ENCODE measurements around the gene BCL2L2.
"Not testable (repeated sequence)": the region's sequence is repeated elsewhere in the genome, so short reads cannot be mapped to it uniquely, and the experiment has no call there.

The BCL2L2 gene

GRCh38 chr14:23324455-23324846 is 17.8 kb downstream of the BCL2L2 start:
- DNase-seq (ENCODE audit: low read depth in 2 of 2): no peak

- no peak for DNase-seq (ENCODE audit: low read depth in 2 of 2)
Measured at GRCh38 chr14:23324993-23325392, 18.4 kb downstream of the BCL2L2 start.

- not testable (repeated sequence) for DNase-seq (ENCODE audit: low read depth in 2 of 2)
Measured at GRCh38 chr14:23325746-23326145, 19.1 kb downstream of the BCL2L2 start.

- DNase-seq (ENCODE audit: low read depth in 2 of 2): no peak
Measured at GRCh38 chr14:23326491-23327332, 20.1 kb downstream of the BCL2L2 start.

GRCh38 chr14:23327947-23328744 is 21.5 kb downstream of the BCL2L2 start:
- DNase-seq (ENCODE audit: low read depth in 2 of 2): peak; percentile 49 to 61

GRCh38 chr14:23335623-23336022 is 29.0 kb downstream of the BCL2L2 start:
- no peak for DNase-seq (ENCODE audit: low read depth in 2 of 2)

- DNase-seq (ENCODE audit: low read depth in 2 of 2): no peak
Measured at GRCh38 chr14:23339506-23340268, 33.1 kb downstream of the BCL2L2 start.

- no peak for DNase-seq (ENCODE audit: low read depth in 2 of 2)
Measured at GRCh38 chr14:23344481-23344880, 37.8 kb downstream of the BCL2L2 start.

- DNase-seq (ENCODE audit: low read depth in 2 of 2): no peak
Measured at GRCh38 chr14:23345987-23346692, 39.5 kb downstream of the BCL2L2 start.

- DNase-seq (ENCODE audit: low read depth in 2 of 2): no peak
Measured at GRCh38 chr14:23346693-23347405, 40.2 kb downstream of the BCL2L2 start.

GRCh38 chr14:23347406-23348296 is 41.0 kb downstream of the BCL2L2 start:
- no peak for DNase-seq (ENCODE audit: low read depth in 2 of 2)

- no peak for DNase-seq (ENCODE audit: low read depth in 2 of 2)
Measured at GRCh38 chr14:23348297-23348655, 41.6 kb downstream of the BCL2L2 start.

GRCh38 chr14:23349156-23349845 is 42.7 kb downstream of the BCL2L2 start:
- no peak for DNase-seq (ENCODE audit: low read depth in 2 of 2)

- no peak for DNase-seq (ENCODE audit: low read depth in 2 of 2)
Measured at GRCh38 chr14:23351681-23352505, 45.3 kb downstream of the BCL2L2 start.

GRCh38 chr14:23352506-23353432 is 46.1 kb downstream of the BCL2L2 start, which contains the start of gene SLC22A17:
SLC22A17 (minus strand) TSS chr14:23352887.
- peak; percentile 27 to 41 for DNase-seq (ENCODE audit: low read depth in 2 of 2)

- no peak for DNase-seq (ENCODE audit: low read depth in 2 of 2)
Measured at GRCh38 chr14:23353433-23353780, 46.8 kb downstream of the BCL2L2 start.

- no peak for DNase-seq (ENCODE audit: low read depth in 2 of 2)
Measured at GRCh38 chr14:23354990-23355389, 48.4 kb downstream of the BCL2L2 start.

Data from stimulated activated CD4-positive, alpha-beta T cell treated with anti-CD3 and anti-CD28 coated beads, Interleukin-15, amount 100 ng/mL, for 48 hours (primary cell).